Measurements from ENCODE around the gene DISC1.

- TF ChIP-seq CTCF (IDR thresholded peaks at IDR 0.05) (no peak), POLR2A (IDR thresholded peaks at IDR 0.05) (no peak)
Measured at GRCh38 chr1:231923491-231924041, 297.0 kb downstream of the DISC1 start.
